SU-DHL-6 (cell line): Measurements from ENCODE around the gene ALK.

Experiments used
- H2AFZ ChIP-seq: fragments of 200-600 bp; sonication (generic); 2 replicates; pipeline ENCODE4 v1.6.1; 2014; ENCODE audit warnings: low read depth, mild to moderate bottlenecking, moderate library complexity, mixed read lengths, antibody characterized with exemption, low read length; ENCODE audit not compliant: severe bottlenecking
- H3F3A ChIP-seq: fragments of 200-600 bp; shearing (Covaris generic); 2 replicates; pipeline ENCODE4 v1.6.0; 2016; ENCODE audit warnings: antibody characterized with exemption, mild to moderate bottlenecking; ENCODE audit not compliant: insufficient read depth
- H3K27ac ChIP-seq: fragments of 200-600 bp; sonication (generic); 2 replicates; pipeline ENCODE4 v1.5.1; 2016; ENCODE audit warnings: low read depth, mild to moderate bottlenecking, low read length, moderate library complexity, mixed read lengths
- H3K27me3 ChIP-seq: fragments of 200-600 bp; sonication (generic), shearing (Covaris generic); 2 replicates; pipeline ENCODE4 v1.6.0; 2014; ENCODE audit warnings: mild to moderate bottlenecking, low read length
- H3K36me3 ChIP-seq: fragments of 200-600 bp; sonication (generic); 2 replicates; pipeline ENCODE4 v1.6.1; 2014; ENCODE audit warnings: mild to moderate bottlenecking, low read length, mixed read lengths
- H3K4me2 ChIP-seq: fragments of 300-600, 200-600 bp; shearing (Covaris generic), sonication (generic); 2 replicates; pipeline ENCODE4 v1.6.0; 2014; ENCODE audit warnings: low read length, low read depth, mild to moderate bottlenecking; ENCODE audit not compliant: poor library complexity, severe bottlenecking
- H3K4me3 ChIP-seq: fragments of 200-600 bp; sonication (generic); 2 replicates; pipeline ENCODE4 v1.5.1; 2014; ENCODE audit warnings: antibody characterized with exemption, low read length, mild to moderate bottlenecking, mixed read lengths; ENCODE audit not compliant: insufficient read depth, poor library complexity, severe bottlenecking
- H3K79me2 ChIP-seq: fragments of 200-600 bp; sonication (generic); 2 replicates; pipeline ENCODE4 v1.6.1; 2014; ENCODE audit warnings: mild to moderate bottlenecking, low read length, moderate library complexity; ENCODE audit not compliant: insufficient read depth
- H3K9ac ChIP-seq: fragments of 200-600 bp; sonication (generic); 2 replicates; pipeline ENCODE4 v1.7.0; 2014; ENCODE audit warnings: mild to moderate bottlenecking, low read length
- H3K9me2 ChIP-seq: fragments of 200-600 bp; sonication (generic); replicated peaks from 2 replicates; pipeline ENCODE4 v1.6.1; 2014; ENCODE audit warnings: low read length; ENCODE audit not compliant: insufficient read depth
- H3K9me3 ChIP-seq: fragments of 200-600 bp; sonication (generic); 2 replicates; pipeline ENCODE4 v1.6.1; 2014; ENCODE audit warnings: low read length, mixed read lengths; ENCODE audit not compliant: insufficient read depth
- H4K20me1 ChIP-seq: fragments of 200-600 bp; sonication (generic); 2 replicates; pipeline ENCODE4 v1.6.1; 2014; ENCODE audit warnings: low read depth, mild to moderate bottlenecking, antibody characterized with exemption, low read length, moderate library complexity, mixed read lengths
- CTCF ChIP-seq: fragments of 200-600 bp; sonication (generic); IDR thresholded peaks from one replicate; pipeline ENCODE4 v1.5.1; 2017; ENCODE audit warnings: antibody characterized with exemption, mild to moderate bottlenecking, low read length, moderate library complexity; ENCODE audit not compliant: insufficient read depth, poor library complexity, severe bottlenecking
- EZH2phosphoT487 ChIP-seq: fragments of 200-600 bp; sonication (generic), shearing (Covaris generic); conservative IDR thresholded peaks from 2 replicates; pipeline ENCODE4 v1.6.1; 2018; ENCODE audit warnings: mild to moderate bottlenecking, antibody characterized with exemption, low read length, moderate library complexity, mixed read lengths

Gene ALK

GRCh38 chr2:29175338-29175737 is 746.0 kb downstream of the ALK start:
- Histone ChIP-seq H3K27me3 (no peaks in the 10 kb centered on the region), H3K79me2 (no peaks in the 10 kb centered on the region), H4K20me1 (no peaks in the 10 kb centered on the region), H3K27ac (no peak overlapping the region), H3K9me2 (no peaks in the 10 kb centered on the region), H3K4me3 (no peak overlapping the region), H2AFZ (no peak overlapping the region), H3K9ac (no peak overlapping the region), H3F3A (no peaks in the 10 kb centered on the region), H3K36me3 (no peaks in the 10 kb centered on the region), H3K9me3 (no peaks in the 10 kb centered on the region), H3K4me2 (no peak overlapping the region)
- no peak for TF ChIP-seq EZH2phosphoT487
- TF ChIP-seq CTCF = no peak

GRCh38 chr2:29174937-29175336 is 746.4 kb downstream of the ALK start:
- H2AFZ ChIP-seq = no peak overlapping the region
- H4K20me1 ChIP-seq = no peaks in the 10 kb centered on the region
- no peak overlapping the region for H3K27ac ChIP-seq
- no peaks in the 10 kb centered on the region for H3K9me3 ChIP-seq
- no peaks in the 10 kb centered on the region for H3K27me3 ChIP-seq
- no peaks in the 10 kb centered on the region for H3K36me3 ChIP-seq
- TF ChIP-seq CTCF (no peak), EZH2phosphoT487 (no peak)
- H3K4me3 ChIP-seq = no peak overlapping the region
- H3K79me2 ChIP-seq = no peaks in the 10 kb centered on the region
- no peak overlapping the region for H3K4me2 ChIP-seq
- H3K9ac ChIP-seq = no peak overlapping the region
- no peaks in the 10 kb centered on the region for H3K9me2 ChIP-seq
- H3F3A ChIP-seq = no peaks in the 10 kb centered on the region

DNA sequence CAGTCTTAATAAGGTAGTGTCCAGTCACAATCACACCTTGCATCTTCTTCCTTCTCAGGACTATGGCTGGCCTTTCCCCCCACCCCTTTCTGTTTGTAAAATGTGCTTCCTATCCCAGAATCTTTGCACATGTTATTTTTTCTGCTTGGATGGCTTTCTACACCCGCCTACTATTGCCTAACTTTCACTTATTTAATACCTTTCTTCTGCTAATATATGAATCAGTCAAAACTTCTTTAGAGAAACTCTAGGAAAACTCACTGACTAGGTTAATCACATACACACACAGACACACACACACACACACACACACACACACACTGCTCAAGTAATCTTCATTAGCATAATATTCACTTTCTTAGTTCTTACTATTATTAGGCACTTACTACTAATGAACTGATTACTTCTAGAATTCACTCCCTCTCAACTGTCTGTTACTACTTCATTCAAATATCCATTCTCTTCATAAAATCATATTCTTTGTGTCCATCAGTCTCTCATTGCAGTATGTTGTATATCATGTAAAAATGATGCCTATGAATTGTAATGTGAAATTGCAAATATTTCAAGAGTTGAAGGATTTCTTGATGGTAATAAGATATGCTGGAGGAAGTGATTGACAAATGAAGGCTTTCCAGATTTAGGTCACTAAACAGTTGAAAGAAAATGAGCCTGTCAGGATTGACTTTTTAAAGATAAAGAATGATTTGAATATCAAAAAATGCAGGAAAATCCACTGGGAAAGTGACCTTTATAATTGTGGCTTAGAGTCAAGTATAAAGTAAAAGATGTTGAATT is 754.9 kb downstream of the ALK start:
- no peaks in the 10 kb centered on the region for H3K9me3 ChIP-seq
- H3K9ac ChIP-seq = no peak overlapping the region
- H3K36me3 ChIP-seq = no peaks in the 10 kb centered on the region
- no peak overlapping the region for H2AFZ ChIP-seq
- no peaks in the 10 kb centered on the region for H3F3A ChIP-seq
- H3K79me2 ChIP-seq = no peaks in the 10 kb centered on the region
- no peak overlapping the region for H3K27ac ChIP-seq
- no peaks in the 10 kb centered on the region for H3K27me3 ChIP-seq
- H3K4me2 ChIP-seq = no peak overlapping the region
- TF ChIP-seq EZH2phosphoT487 = no peak
- no peak for TF ChIP-seq CTCF
- no peaks in the 10 kb centered on the region for H3K9me2 ChIP-seq
- H4K20me1 ChIP-seq = no peaks in the 10 kb centered on the region
- H3K4me3 ChIP-seq = no peak overlapping the region
